Endothelial cell of umbilical vein (primary cell): Measurements from ENCODE around the gene UHMK1. TPM values are rescaled to one million over a fixed set of nuclear protein-coding genes. Genes with fewer than 3 reads are reported as not detected.

ENCODE experiments used
- BruUV-seq: library from RNA; stranded (reverse); fragments of 400-500 nt; replicated peaks from 2 replicates; lab custom pipeline; 2021; lab: Mats Ljungman, UMichigan
- CTCF ChIA-PET: fragments of 300-600, 350-600 bp; sonication (Branson Sonifier 250); formaldehyde crosslinking; loops from one replicate; lab custom pipeline; 2021; ENCODE audit warnings: antibody characterized with exemption, inconsistent platforms; lab: Charles Lee
- POLR2A ChIA-PET: fragments of 300-600, 350-600 bp; sonication (Branson Sonifier 250); formaldehyde crosslinking; loops from one replicate; lab custom pipeline; 2021; ENCODE audit warnings: antibody characterized with exemption, inconsistent platforms; lab: Charles Lee
- DNase-seq: peaks from one replicate; pipeline ENCODE4 v3.0.0-alpha.2; 2011; ENCODE audit warnings: low read depth, low spot score
- FAIRE-seq: peaks from 2 replicates; lab custom pipeline; 2011; peaks lifted over from hg19 to GRCh38; lab: Jason Lieb, UNC
- H2AFZ ChIP-seq: 2 replicates; pipeline ENCODE4 v1.6.0; 2012; ENCODE audit warnings: low read depth, low read length, control low read depth, inconsistent platforms
- H3K27ac ChIP-seq: 2 replicates; pipeline ENCODE4 v1.5.1; 2011; ENCODE audit warnings: low read depth, mild to moderate bottlenecking, control low read depth, low read length, moderate library complexity; ENCODE audit not compliant: insufficient read depth
- H3K27me3 ChIP-seq, 2 experiments: 2 replicates each; pipeline versions ENCODE4 v1.6.0 to v1.6.1; 2011; ENCODE audit warnings: low read length in 2 of 2, mixed read lengths in 1 of 2; ENCODE audit not compliant: control insufficient read depth in 2 of 2, insufficient read depth in 2 of 2
- H3K36me3 ChIP-seq, 2 experiments: 2 replicates in 1 of 2; 3 replicates in 1 of 2; pipeline ENCODE4 v1.5.1; 2011; ENCODE audit warnings: low read length in 2 of 2, mild to moderate bottlenecking in 1 of 2, moderate library complexity in 1 of 2; ENCODE audit not compliant: control insufficient read depth in 2 of 2, insufficient read depth in 2 of 2; ENCODE audit errors: extremely low read depth in 1 of 2
- H3K4me1 ChIP-seq: 3 replicates; pipeline ENCODE4 v1.5.1; 2011; ENCODE audit warnings: mild to moderate bottlenecking, low read length; ENCODE audit not compliant: control insufficient read depth, insufficient read depth; ENCODE audit errors: extremely low read depth
- H3K4me2 ChIP-seq: 2 replicates; pipeline ENCODE4 v1.6.1; 2011; ENCODE audit warnings: low read length, control low read depth, mixed read lengths; ENCODE audit not compliant: insufficient read depth
- H3K4me3 ChIP-seq, 3 experiments: fragments of 200-600 bp in 1 of 3; sonication (generic), shearing (Covaris generic) in 1 of 3; replicated peaks in 1 of 3; 2 replicates each; pipeline ENCODE4 v1.5.1; 2011 to 2016; ENCODE audit warnings: control low read depth in 3 of 3, low read length in 3 of 3, mild to moderate bottlenecking in 2 of 3, inconsistent platforms in 1 of 3, low read depth in 1 of 3, moderate library complexity in 1 of 3; ENCODE audit not compliant: insufficient read depth in 1 of 3
- H3K79me2 ChIP-seq: 2 replicates; pipeline ENCODE4 v1.6.0; 2012; ENCODE audit warnings: low read length, inconsistent platforms; ENCODE audit not compliant: control insufficient read depth, insufficient read depth
- H3K9ac ChIP-seq: replicated peaks from 2 replicates; pipeline ENCODE3; 2011; ENCODE audit warnings: low read length, control low read depth; ENCODE audit not compliant: insufficient read depth; ENCODE audit errors: extremely low read depth
- H3K9me1 ChIP-seq: replicated peaks from 3 replicates; pipeline ENCODE4 v1.6.0; 2011; ENCODE audit warnings: mild to moderate bottlenecking, low read length; ENCODE audit not compliant: control insufficient read depth, insufficient read depth; ENCODE audit errors: extremely low read depth
- H3K9me3 ChIP-seq: replicated peaks from 2 replicates; pipeline ENCODE4 v1.5.1; 2012; ENCODE audit warnings: low read length, inconsistent platforms; ENCODE audit not compliant: control insufficient read depth, insufficient read depth
- H4K20me1 ChIP-seq: replicated peaks from 2 replicates; pipeline ENCODE3; 2011; ENCODE audit warnings: mild to moderate bottlenecking, low read length; ENCODE audit not compliant: control insufficient read depth, insufficient read depth; ENCODE audit errors: extremely low read depth
- CTCF ChIP-seq, 2 donors: IDR thresholded peaks; 1 replicate in 1 of 2; 2 replicates in 1 of 2; pipeline ENCODE4 v1.5.1; 2011; ENCODE audit warnings: low read length in 2 of 2, mild to moderate bottlenecking in 2 of 2, moderate library complexity in 2 of 2, control low read depth in 1 of 2, inconsistent platforms in 1 of 2, low read depth in 1 of 2; ENCODE audit not compliant: insufficient read depth in 1 of 2; ENCODE audit errors: extremely low read depth in 1 of 2
- EZH2 ChIP-seq: IDR thresholded peaks from 2 replicates; pipeline ENCODE4 v1.6.1; 2012; ENCODE audit warnings: borderline replicate concordance, low read depth, mild to moderate bottlenecking, moderate library complexity, low read length, inconsistent platforms; ENCODE audit not compliant: severe bottlenecking
- FOS ChIP-seq: IDR thresholded peaks from 2 replicates; pipeline ENCODE4 v1.6.1; 2011; ENCODE audit warnings: mild to moderate bottlenecking, low read length, moderate library complexity, borderline replicate concordance; ENCODE audit not compliant: insufficient read depth
- GATA2 ChIP-seq: IDR thresholded peaks from 2 replicates; pipeline ENCODE4 v1.7.0; 2011; ENCODE audit warnings: low read depth, mild to moderate bottlenecking, moderate library complexity, mixed read lengths, low read length; ENCODE audit not compliant: insufficient read length, insufficient read depth
- JUN ChIP-seq: IDR thresholded peaks from 2 replicates; pipeline ENCODE4 v1.6.1; 2011; ENCODE audit warnings: borderline replicate concordance, low read depth; ENCODE audit not compliant: insufficient read length, insufficient read depth
- MAX ChIP-seq: IDR thresholded peaks from 2 replicates; pipeline ENCODE4 v1.6.1; 2011; ENCODE audit not compliant: insufficient read depth, insufficient read length
- MYC ChIP-seq: IDR thresholded peaks from one replicate; pipeline ENCODE4 v1.6.1; 2011; ENCODE audit warnings: mild to moderate bottlenecking, low read depth, low read length
- POLR2A ChIP-seq: IDR thresholded peaks from 2 replicates; pipeline ENCODE4 v1.6.1; 2012; ENCODE audit warnings: low read depth, mild to moderate bottlenecking, control low read depth, low read length
- POLR2AphosphoS5 ChIP-seq: IDR thresholded peaks from 2 replicates; pipeline ENCODE4 v1.6.1; 2012; ENCODE audit warnings: low read depth, mild to moderate bottlenecking, control low read depth, low read length, moderate library complexity; ENCODE audit not compliant: insufficient read depth
- dilution Hi-C: fragments of 300-500 bp; cut with MboI; formaldehyde crosslinking; loops from one replicate; pipeline ENCODE4 v1.15.0; 2019; ENCODE audit warnings: low sequenced_read_pairs; ENCODE audit not compliant: extremely low pct_ligation_motif_present
- intact Hi-C: fragments of 100-400 bp; cut with micrococcal nuclease; formaldehyde crosslinking; loops from one replicate; pipeline ENCODE4 v1.10.0; 2022
- polyA plus RNA-seq, 4 experiments: library from polyadenylated mRNA; depleted of rRNA in 3 of 4; stranded (reverse) in 3 of 4; unstranded in 1 of 4; fragments of >200 nt; gene quantifications; 2 replicates each; pipeline versions ENCODE4 v1.2.1 to v1.2.3, GENCODE V29; 2011 to 2012; ENCODE audit warnings: missing spikeins in 1 of 4
- total RNA-seq: library from RNA; stranded (reverse); gene quantifications from 2 replicates; pipeline ENCODE4 v1.2.3, GENCODE V29; 2021

Gene UHMK1
- total and polyA plus RNA-seq, 2 donors (not counting 3 experiments of a cell fraction or from before 2014, with no cell fraction given) = 9.2 to 35.0 TPM

- no peak for TF ChIP-seq POLR2AphosphoS5
- no peak for TF ChIP-seq MAX
- no peak for TF ChIP-seq CTCF (IDR thresholded peaks at IDR 0.05; ENCODE audit: extremely low read depth in 1 of 2, insufficient read depth in 1 of 2, low read depth in 1 of 2, low read length in 2 of 2)
- TF ChIP-seq EZH2 = no peak
- no peak for TF ChIP-seq MYC
- TF ChIP-seq FOS = no peak
- no peak for TF ChIP-seq POLR2A
- TF ChIP-seq JUN = no peak
- TF ChIP-seq GATA2 = no peak
- DNase-seq (no peak), FAIRE-seq (no peak)
- Histone ChIP-seq H3K4me1 (peaks cover 14% of the 10 kb centered on the region), H3K9me1 (no peaks in the 10 kb centered on the region), H3K36me3 (peaks cover 4 to 11% of the 10 kb centered on the region in 2 experiments), H3K9ac (peak overlapping the region; percentile 85), H3K4me3 (peak overlapping the region; percentile 47 to 96 (median 78)), H3K4me2 (peak overlapping the region; percentile 53), H3K27me3 (no peaks in the 10 kb centered on the region), H4K20me1 (no peaks in the 10 kb centered on the region), H3K27ac (peak overlapping the region; percentile 73), H3K79me2 (peaks cover 42% of the 10 kb centered on the region), H2AFZ (peak overlapping the region; percentile 71), H3K9me3 (no peaks in the 10 kb centered on the region)
- intact Hi-C loops (loop anchor here (1.0 to 5.0 kb wide), 2 partner anchors 64 to 440 kb away; partner anchors contain the start of gene UAP1), dilution Hi-C loops (no loop called here)
- TSS peak; percentile 93 for BruUV-seq
- ChIA-PET CTCF (no interaction called here), POLR2A (no interaction called here)
Measured at GRCh38 chr1:162497104-162497722, 405 bp upstream of the UHMK1 start.
